AG04449 (cell line): Measurements from ENCODE around the gene SIRPG.
"Not testable (repeated sequence)": the region's sequence is repeated elsewhere in the genome, so short reads cannot be mapped to it uniquely, and the experiment has no call there.

Source experiments
- CTCF ChIA-PET: fragments of 350-600 bp; formaldehyde crosslinking; extraction: SDS; loops from one replicate; lab custom pipeline; 2021; ENCODE audit warnings: antibody characterized with exemption; lab: Yijun Ruan, JAX
- POLR2A ChIA-PET: fragments of 400-600, 350-600 bp; formaldehyde crosslinking; extraction: SDS; loops from one replicate; lab custom pipeline; 2020; ENCODE audit warnings: antibody characterized with exemption, inconsistent platforms; lab: Yijun Ruan, JAX
- DNase-seq: peaks from one replicate; pipeline ENCODE4 v3.0.0-alpha.2; 2010; ENCODE audit warnings: low read depth, low spot score
- H3K4me3 ChIP-seq: 2 replicates; pipeline ENCODE4 v1.5.1; 2011; ENCODE audit warnings: low read depth, mild to moderate bottlenecking, control low read depth, low read length
- CTCF ChIP-seq: IDR thresholded peaks from one replicate; pipeline ENCODE4 v1.5.1; 2011; ENCODE audit warnings: mild to moderate bottlenecking, moderate library complexity, low read length, control low read depth, inconsistent platforms; ENCODE audit not compliant: insufficient read depth; ENCODE audit errors: missing control alignments

Gene SIRPG

GRCh38 chr20:1619861-1620444 lies 37.6 kb downstream of the SIRPG start, which contains the start of gene SIRPB1:
Gene SIRPB1, minus strand, starts transcription at chr20:1620009. Its CDS starts 65 bp downstream, at chr20:1619944.
- DNase-seq, result no peak
- no peak within 1 kb of the TSS for H3K4me3 ChIP-seq
- ChIA-PET CTCF (no interaction called here), POLR2A (no interaction called here)
- TF ChIP-seq CTCF, result no peak

DNA sequence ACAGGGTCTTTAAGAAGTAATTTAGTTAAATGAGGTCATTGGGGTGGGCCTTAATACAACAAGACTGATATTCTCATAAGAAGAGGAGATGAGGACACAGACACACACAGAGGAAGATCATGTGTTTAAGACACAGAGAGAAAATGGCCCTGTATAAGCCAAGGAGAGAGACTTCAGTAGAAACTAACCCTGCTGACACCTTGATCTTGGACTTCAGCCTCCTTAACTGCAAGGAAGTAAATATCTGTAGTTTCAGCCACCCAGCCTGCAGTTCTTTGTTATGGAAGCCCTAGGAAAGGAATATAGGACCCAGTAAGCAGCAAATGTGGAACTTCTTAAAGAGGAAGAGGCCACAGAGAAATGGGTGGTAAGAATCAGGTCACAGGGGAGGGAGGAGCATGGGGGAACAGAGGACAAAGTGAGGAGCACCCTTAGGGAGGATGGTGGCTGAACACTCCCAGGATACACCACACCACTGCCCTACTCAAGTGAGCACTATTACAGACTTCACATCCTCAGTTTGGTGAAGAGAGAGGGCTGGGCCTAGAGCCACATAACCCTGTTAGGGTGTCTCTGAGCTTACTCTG lies 38.5 kb downstream of the SIRPG start:
- no peak for TF ChIP-seq CTCF
- DNase-seq, result no peak
- CTCF ChIA-PET, result no interaction called here
- no peak overlapping the region for H3K4me3 ChIP-seq
- POLR2A ChIA-PET, result no interaction called here

- no peak overlapping the region for H3K4me3 ChIP-seq
- ChIA-PET CTCF (no interaction called here), POLR2A (no interaction called here)
- no peak for TF ChIP-seq CTCF
- DNase-seq, result no peak
These were observed 39.1 kb downstream of the SIRPG start for GRCh38 chr20:1618479-1618878.

GRCh38 chr20:1616858-1617434 lies 40.6 kb downstream of the SIRPG start:
- CTCF ChIA-PET, result no interaction called here
- no peak for DNase-seq
- POLR2A ChIA-PET, result no interaction called here
- TF ChIP-seq CTCF, result no peak
- H3K4me3 ChIP-seq, result no peak overlapping the region

DNA sequence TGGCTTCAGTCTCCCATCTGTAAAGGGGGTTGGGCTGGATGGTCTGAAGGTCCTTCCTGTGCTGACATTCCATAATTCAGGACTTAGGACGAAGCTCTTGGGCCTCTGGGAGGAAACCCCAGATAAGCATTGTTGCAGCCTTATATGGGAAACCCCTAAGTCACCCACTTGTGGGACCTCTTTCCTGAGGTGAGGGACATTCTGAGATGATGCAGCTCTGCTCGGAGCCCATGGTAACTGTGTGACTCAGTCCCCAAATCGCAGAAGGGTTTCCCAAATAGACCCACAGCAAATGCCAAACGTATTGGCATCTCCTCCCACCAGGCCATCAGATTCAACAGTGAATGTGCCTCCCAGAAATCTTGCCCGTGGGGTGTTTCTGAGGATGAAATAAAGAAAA lies 47.2 kb downstream of the SIRPG start:
- POLR2A ChIA-PET, H3K4me3 ChIP-seq, CTCF ChIA-PET, DNase-seq: not testable (repeated sequence)

GRCh38 chr20:1608678-1609347 lies 48.8 kb downstream of the SIRPG start:
- CTCF ChIA-PET, H3K4me3 ChIP-seq, POLR2A ChIA-PET, DNase-seq: not testable (repeated sequence)

DNA sequence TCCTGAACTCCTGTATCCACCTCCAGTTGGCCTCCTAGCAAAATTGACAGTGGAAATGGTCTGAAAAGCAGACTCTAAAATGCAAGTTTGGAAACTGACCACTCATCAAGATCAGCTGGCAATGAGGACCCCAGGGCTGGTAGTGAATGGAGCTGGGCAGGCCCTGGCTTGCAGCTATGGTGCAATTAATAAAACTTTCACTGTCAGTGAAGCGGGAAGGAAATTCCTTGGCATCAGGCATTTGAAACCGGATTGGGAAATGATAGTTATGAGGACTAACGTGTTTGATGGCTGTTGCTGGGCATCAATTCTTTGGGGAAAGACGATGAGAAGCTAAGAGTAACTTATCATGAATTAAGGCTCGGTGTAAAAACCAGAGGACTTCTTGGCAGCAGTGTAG lies 56.8 kb downstream of the SIRPG start:
- ChIA-PET CTCF (no interaction called here), POLR2A (no interaction called here)
- no peak overlapping the region for H3K4me3 ChIP-seq
- DNase-seq, result no peak
- no peak for TF ChIP-seq CTCF
